ENCODE results near the gene RAB4B. TPM values are rescaled to one million over a fixed set of nuclear protein-coding genes. Genes with fewer than 3 reads are reported as not detected.
A peak's percentile ranks its signal among the peaks of the same experiment; 100 is the strongest.
"Not testable (repeated sequence)": the region's sequence is repeated elsewhere in the genome, so short reads cannot be mapped to it uniquely, and the experiment has no call there.

RAB4B gene
- total RNA-seq, 1 donor from 2014 or later = 14.5 TPM

GRCh38 chr19:40827386-40828247 is 49.6 kb downstream of the RAB4B start:
- no peaks in the 10 kb centered on the region for H3K36me3 Mint-ChIP-seq
- no peak overlapping the region for H3K4me3 Mint-ChIP-seq
- no peak for TF ChIP-seq CTCF (IDR thresholded peaks at IDR 0.05; ENCODE audit: unreplicated experiment)
- DNase-seq (ENCODE audit: low spot score in 2 of 2, unreplicated experiment in 2 of 2) = no peak
- H3K27me3 Mint-ChIP-seq (ENCODE audit: low read depth) = no peaks in the 10 kb centered on the region
- no peak overlapping the region for H3K27ac Mint-ChIP-seq
- peaks cover 22% of the 10 kb centered on the region for H3K4me1 Mint-ChIP-seq
- H3K9me3 Mint-ChIP-seq = no peaks in the 10 kb centered on the region

- no peak for TF ChIP-seq CTCF (IDR thresholded peaks at IDR 0.05; ENCODE audit: unreplicated experiment)
- H3K4me3 Mint-ChIP-seq = no peak overlapping the region
- H3K27me3 Mint-ChIP-seq (ENCODE audit: low read depth) = no peaks in the 10 kb centered on the region
- no peak for DNase-seq (ENCODE audit: low spot score in 2 of 2, unreplicated experiment in 2 of 2)
- H3K27ac Mint-ChIP-seq = no peak overlapping the region
- no peaks in the 10 kb centered on the region for H3K9me3 Mint-ChIP-seq
- no peaks in the 10 kb centered on the region for H3K36me3 Mint-ChIP-seq
- peaks cover 12% of the 10 kb centered on the region for H3K4me1 Mint-ChIP-seq
These were observed 51.2 kb downstream of the RAB4B start for GRCh38 chr19:40829205-40829604.

GRCh38 chr19:40830741-40831140 is 52.7 kb downstream of the RAB4B start:
- not testable (repeated sequence) for H3K36me3 Mint-ChIP-seq; H3K27me3 Mint-ChIP-seq (ENCODE audit: low read depth); H3K27ac Mint-ChIP-seq; DNase-seq (ENCODE audit: low spot score in 2 of 2, unreplicated experiment in 2 of 2); H3K9me3 Mint-ChIP-seq; H3K4me3 Mint-ChIP-seq
- peaks cover 12% of the 10 kb centered on the region for H3K4me1 Mint-ChIP-seq

GRCh38 chr19:40831502-40832430 is 53.7 kb downstream of the RAB4B start:
- Mint-ChIP-seq H3K4me1 (peaks cover 12% of the 10 kb centered on the region), H3K36me3 (no peaks in the 10 kb centered on the region), H3K27ac (peak overlapping the region; percentile 51), H3K4me3 (no peak overlapping the region), H3K9me3 (no peaks in the 10 kb centered on the region), H3K27me3 (ENCODE audit: low read depth) (no peaks in the 10 kb centered on the region)
- no peak for DNase-seq (ENCODE audit: low spot score in 2 of 2, unreplicated experiment in 2 of 2)
- TF ChIP-seq CTCF (IDR thresholded peaks at IDR 0.05; ENCODE audit: unreplicated experiment) = no peak

- not testable (repeated sequence) for H3K27ac Mint-ChIP-seq; DNase-seq (ENCODE audit: low spot score in 2 of 2, unreplicated experiment in 2 of 2); H3K36me3 Mint-ChIP-seq; H3K9me3 Mint-ChIP-seq; H3K27me3 Mint-ChIP-seq (ENCODE audit: low read depth); H3K4me3 Mint-ChIP-seq
- peaks cover 12% of the 10 kb centered on the region for H3K4me1 Mint-ChIP-seq
These were observed 54.4 kb downstream of the RAB4B start for GRCh38 chr19:40832431-40832790.

- Mint-ChIP-seq H3K27ac (peak overlapping the region; percentile 72), H3K4me1 (peaks cover 12% of the 10 kb centered on the region)
- not testable (repeated sequence) for H3K9me3 Mint-ChIP-seq; H3K4me3 Mint-ChIP-seq; H3K27me3 Mint-ChIP-seq (ENCODE audit: low read depth); DNase-seq (ENCODE audit: low spot score in 2 of 2, unreplicated experiment in 2 of 2); H3K36me3 Mint-ChIP-seq
These were observed 55.9 kb downstream of the RAB4B start for GRCh38 chr19:40833728-40834533.
